Fibroblast of peridontal ligament (primary cell): ENCODE results near the gene DLGAP4.
A peak's percentile ranks its signal among the peaks of the same experiment; 100 is the strongest.

Source experiments
- DNase-seq: peaks from one replicate; pipeline ENCODE4 v3.0.0-alpha.2; 2010; ENCODE audit errors: extremely low read depth

DLGAP4 gene

GRCh38 chr20:36305602-36306551 is at the start of gene DLGAP4:
Gene DLGAP4 (plus strand): TSS chr20:36306339. CDS start chr20:36431718, 125,379 bp downstream.
- no peak for DNase-seq

- no peak for DNase-seq
Observed at GRCh38 chr20:36259177-36260061, 46.7 kb upstream of the DLGAP4 start.

- no peak for DNase-seq
Observed at GRCh38 chr20:36260316-36260715, 45.8 kb upstream of the DLGAP4 start.

GRCh38 chr20:36261389-36262105 is 44.6 kb upstream of the DLGAP4 start:
- DNase-seq: no peak

- no peak for DNase-seq
Observed at GRCh38 chr20:36262440-36262839, 43.7 kb upstream of the DLGAP4 start.

GRCh38 chr20:36264426-36265246 is 41.5 kb upstream of the DLGAP4 start:
- DNase-seq: no peak

- no peak for DNase-seq
Observed at GRCh38 chr20:36266189-36266588, 40.0 kb upstream of the DLGAP4 start.

GRCh38 chr20:36267605-36268381 is 38.3 kb upstream of the DLGAP4 start:
- no peak for DNase-seq

- no peak for DNase-seq
Observed at GRCh38 chr20:36268440-36269342, 37.4 kb upstream of the DLGAP4 start.

- no peak for DNase-seq
Observed at GRCh38 chr20:36269507-36269906, 36.6 kb upstream of the DLGAP4 start.

- no peak for DNase-seq
Observed at GRCh38 chr20:36270744-36271638, 35.1 kb upstream of the DLGAP4 start.

GRCh38 chr20:36271639-36272546 is 34.2 kb upstream of the DLGAP4 start:
- no peak for DNase-seq

GRCh38 chr20:36272547-36273220 is 33.5 kb upstream of the DLGAP4 start:
- DNase-seq: no peak

- DNase-seq: peak; percentile 25
Observed at GRCh38 chr20:36273414-36274180, 32.5 kb upstream of the DLGAP4 start.

- DNase-seq: no peak
Observed at GRCh38 chr20:36274181-36274841, 31.8 kb upstream of the DLGAP4 start.
